Caki2 (cell line): ENCODE data around the gene NFIX. TPM values are rescaled to one million over a fixed set of nuclear protein-coding genes. Genes with fewer than 3 reads are reported as not detected.
"Not testable (repeated sequence)": the region's sequence is repeated elsewhere in the genome, so short reads cannot be mapped to it uniquely, and the experiment has no call there.

ENCODE experiments used
- DNase-seq: peaks from one replicate; pipeline ENCODE4 v3.0.0-alpha.2; 2015; ENCODE audit warnings: low read depth
- in situ Hi-C: cut with HindIII; loops from 2 replicates; pipeline ENCODE4 v1.10.0; 2016; ENCODE audit warnings: low sequenced_read_pairs, low pct_unique_long_range_greater_than_20kb, mixed read lengths
- total RNA-seq: library from RNA; depleted of rRNA; stranded (reverse); fragments of >200 nt; shearing (Covaris generic); gene quantifications from 2 replicates; pipeline ENCODE4 v1.2.3, GENCODE V29; 2014; ENCODE audit warnings: low replicate concordance

Gene NFIX
- total RNA-seq, 1 experiment from 2014 or later, result 1.2 TPM

DNA sequence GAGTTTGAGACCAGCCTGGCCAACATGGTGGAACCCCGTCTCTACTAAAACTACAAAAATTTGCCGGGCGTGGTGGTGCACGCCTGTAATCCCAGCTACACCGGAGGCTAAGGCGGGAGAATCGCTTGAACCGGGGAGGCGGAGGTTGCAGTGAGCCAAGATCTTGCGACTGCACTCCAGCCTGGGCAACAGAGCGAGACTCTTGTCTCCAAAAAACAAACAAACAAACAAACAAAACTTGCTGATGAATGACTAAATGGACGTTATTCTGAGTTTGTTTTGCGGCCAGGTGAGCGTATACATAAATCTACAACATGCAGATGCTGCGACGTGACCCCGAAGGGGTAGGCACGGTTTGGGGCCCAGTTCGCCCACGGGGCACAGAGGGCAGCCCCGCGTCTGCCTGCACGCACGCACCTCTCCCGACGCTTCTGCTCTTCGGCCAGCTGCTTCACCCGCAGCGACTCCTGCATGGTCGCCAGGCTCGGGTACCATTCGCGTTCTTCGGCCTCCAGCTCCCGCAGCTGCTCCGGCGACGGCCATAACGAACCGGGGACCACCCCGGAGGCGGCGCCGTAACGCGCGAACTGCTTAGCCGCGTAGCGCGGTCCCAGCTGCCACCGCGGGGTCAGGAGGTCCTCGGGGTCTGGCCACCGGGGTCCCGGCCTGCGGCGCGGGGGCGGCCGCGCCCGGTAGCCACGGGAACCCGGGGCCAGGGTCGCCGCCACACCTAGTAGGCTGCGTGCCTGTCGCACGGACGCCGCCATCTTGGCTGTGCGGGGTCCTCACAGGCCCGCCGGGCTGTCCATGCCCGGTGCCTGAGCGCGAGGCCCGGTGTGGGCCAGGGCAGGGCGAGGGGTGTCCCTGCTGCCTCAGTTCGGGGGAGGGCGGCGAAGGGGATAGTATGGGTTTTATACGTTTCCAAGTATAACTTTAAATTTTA, 38.6 kb upstream of the NFIX start, which contains the start of gene GADD45GIP1:
TSS of gene GADD45GIP1 (minus strand) at position 778 of the 943 bp plus-strand sequence. CDS start at position 767, 11 bp downstream.
- DNase-seq, result peak; percentile 81
- in situ Hi-C loops, result no loop called here

DNA sequence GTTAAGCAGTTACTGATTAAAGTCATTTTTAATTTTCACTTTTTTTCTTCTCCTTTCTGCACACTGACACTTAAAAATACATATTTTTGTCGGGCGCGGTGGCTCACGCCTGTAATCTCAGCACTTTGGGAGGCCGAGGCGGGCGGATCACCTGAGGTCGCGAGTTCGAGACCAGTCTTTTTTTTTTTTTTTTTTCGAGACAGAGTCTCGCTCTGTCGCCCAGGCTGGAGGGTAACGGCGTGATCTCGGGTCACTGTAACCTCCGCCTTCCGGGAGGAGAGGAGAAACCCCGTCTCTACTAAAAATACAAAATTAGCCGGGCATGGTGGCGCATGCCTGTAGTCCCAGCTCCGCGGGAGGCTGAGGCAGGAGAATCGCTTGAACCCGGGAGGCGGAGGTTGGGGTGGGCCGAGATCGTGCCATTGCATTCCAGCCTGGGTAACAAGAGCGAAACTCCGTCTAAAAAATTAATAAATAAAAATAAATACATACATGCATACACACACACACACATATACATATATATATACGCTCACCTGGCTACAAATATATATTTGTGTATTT, 37.8 kb upstream of the NFIX start:
- in situ Hi-C loops, DNase-seq: not testable (repeated sequence)

DNA sequence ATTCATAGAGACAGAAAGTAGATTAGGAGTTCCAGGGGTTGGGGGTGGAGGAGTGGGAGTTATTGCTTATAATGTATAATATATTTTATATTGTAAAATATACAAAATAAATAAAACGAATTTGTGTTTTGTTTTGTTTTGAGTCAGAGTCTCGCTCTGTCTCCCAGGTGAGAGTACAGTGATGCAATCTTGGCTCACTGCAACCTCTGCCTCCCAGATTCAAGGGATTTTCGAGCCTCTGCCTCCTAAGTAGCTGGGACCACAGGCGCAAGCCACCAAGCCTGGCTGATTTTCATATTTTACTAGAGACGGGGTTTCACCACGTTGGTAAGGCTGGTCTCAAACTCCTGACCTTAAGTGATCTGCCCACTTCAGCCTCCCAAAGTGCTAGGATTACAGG, 35.8 kb upstream of the NFIX start:
- in situ Hi-C loops, result no loop called here
- no peak for DNase-seq

DNA sequence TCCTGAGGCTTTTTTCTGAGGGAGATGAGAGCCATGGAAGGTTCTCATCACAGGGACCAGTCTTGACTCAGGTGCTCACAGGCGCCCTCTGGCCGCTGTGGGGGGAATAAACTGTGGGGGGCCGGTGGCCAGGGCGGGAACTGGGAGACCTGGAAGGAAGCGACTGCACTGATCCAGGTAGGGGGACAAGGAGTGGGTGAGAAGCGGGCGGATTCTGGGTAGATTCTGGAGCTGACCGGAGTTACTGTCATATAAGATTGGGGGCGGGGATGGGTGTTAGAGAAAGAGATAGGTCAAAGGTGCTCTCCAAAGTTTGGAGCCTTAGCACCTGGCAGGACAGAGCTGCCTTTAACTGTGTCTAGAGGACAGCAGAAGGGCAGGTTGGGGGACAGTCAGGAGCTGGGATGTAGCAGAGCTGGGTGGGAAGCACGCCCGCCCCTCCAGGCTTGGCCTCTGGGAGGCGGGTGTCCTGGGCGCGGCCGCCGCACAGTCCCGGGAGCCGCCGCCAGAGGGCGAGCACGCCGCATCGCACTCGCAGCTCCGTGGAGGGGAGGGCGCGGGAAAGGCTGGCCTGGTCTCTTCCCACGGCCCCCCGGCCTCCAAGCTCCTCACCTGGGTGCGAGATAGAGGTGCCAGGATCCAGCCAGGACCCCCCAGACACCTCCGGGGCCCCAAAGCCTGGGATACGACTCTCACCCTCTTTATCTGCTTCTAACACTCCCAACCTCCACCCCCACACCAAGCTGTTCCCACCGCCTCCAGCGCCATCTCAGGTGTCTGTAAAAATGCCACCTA, 30.1 kb upstream of the NFIX start:
- in situ Hi-C loops, result no loop called here
- peak; percentile 83 for DNase-seq

DNA sequence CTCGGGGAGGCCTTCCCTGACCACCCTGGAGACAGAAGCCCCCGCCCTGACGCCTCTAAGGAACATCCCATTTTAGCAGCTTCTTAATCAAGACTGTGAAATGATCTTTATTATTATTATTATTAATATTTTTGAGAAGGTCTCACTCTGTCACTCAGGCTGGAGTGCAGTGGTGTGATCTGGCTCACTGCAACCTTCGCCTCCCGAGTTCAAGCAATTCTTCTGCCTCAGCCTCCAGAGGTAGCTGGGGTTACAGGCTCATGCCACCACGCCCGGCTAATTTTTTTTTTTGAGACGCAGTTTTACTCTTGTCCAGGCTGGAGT, 29.5 kb upstream of the NFIX start:
- in situ Hi-C loops, result no loop called here
- no peak for DNase-seq

DNA sequence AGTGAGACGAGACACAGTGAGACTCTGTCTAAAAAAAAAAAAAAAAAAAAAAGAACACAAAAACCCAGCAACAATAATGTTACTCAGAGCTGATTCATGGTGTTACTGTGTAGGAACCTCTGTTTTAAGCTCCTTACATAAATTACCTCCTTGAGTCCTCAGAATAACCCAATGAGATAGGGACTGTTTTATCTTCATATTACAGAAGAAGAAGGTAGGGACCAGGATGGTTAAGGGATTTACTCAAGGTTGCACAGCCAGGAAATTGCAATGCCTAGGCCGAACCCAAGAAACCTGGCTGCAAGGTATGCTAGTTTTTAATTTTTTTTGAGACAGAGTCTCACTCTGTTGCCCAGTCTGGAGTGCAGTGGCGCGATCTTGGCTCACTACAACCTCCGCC, 27.4 kb upstream of the NFIX start:
- DNase-seq, result no peak
- in situ Hi-C loops, result no loop called here

DNA sequence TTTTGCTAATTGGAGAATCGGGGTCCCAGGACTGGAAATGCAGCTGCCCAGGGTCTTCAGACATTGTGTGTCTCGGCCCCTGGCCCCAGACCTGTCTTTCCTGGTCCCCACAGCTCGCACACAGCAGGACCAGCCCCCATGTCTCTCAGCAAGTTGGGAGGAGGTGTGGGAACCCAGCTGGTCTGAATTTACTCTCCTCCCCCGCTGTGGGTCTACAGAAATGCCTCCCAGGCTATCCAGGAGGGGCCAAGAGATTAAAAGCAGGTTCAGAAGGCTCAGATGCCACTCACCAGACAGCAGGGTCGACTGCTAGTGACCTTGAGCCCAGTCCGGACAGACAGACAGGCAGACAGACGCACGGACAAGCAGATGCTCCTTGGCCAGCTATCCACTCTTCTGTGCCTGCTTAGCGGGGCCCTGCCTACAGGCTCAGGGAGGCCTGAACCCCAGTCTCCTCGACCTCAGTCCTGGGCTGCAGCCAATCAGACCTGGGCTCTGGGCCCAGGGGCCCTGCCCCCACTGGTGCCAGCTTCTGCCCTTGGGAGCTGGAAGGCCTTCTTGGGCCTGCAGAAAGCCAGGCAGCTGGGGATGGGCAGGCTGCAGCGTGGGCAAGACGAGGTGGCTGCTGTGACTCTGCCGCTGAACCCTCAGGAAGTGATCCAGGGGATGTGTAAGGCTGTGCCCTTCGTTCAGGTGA, 25.8 kb upstream of the NFIX start, which contains the start of gene DAND5:
TSS of gene DAND5 (plus strand) at position 285 of the 697 bp plus-strand sequence. CDS start at position 370, 85 bp downstream.
- no peak for DNase-seq
- in situ Hi-C loops, result no loop called here

DNA sequence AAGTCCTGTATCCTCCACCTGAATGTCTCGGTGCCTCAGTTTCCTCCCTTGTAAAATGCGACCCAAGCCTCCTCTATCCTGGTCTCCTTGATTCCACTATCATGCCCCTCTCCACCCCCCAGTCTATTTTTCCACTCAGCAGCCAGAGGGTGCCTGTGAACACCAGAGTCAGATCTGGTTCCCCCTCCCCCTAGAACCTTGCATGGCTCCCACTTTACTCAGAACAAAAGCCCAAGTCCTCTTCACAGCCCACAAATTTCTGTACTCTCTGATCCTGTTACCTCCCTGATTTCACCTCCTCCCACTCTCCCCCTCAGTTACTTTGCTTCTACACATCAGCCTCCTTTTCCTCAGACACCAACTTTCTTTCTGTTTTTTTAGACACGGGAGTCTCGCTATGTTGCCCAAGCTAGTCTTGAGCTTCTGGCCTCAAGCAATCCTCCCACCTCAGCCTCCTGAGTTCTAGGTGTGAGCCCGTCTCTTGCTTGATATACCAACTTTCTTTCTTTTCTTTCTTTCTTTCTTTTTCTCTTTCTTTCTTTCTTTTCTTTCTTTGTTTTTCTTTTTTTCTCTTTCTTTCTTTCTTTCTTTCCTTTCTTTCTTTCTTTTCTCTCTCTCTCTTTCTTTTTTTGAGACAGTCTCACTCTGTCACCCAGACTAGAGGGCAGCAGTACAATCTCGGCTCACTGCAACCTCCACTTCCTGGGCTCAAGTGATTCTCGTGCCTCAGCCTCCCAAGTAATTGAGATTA, 25.0 kb upstream of the NFIX start:
- DNase-seq, result no peak
- in situ Hi-C loops, result no loop called here

DNA sequence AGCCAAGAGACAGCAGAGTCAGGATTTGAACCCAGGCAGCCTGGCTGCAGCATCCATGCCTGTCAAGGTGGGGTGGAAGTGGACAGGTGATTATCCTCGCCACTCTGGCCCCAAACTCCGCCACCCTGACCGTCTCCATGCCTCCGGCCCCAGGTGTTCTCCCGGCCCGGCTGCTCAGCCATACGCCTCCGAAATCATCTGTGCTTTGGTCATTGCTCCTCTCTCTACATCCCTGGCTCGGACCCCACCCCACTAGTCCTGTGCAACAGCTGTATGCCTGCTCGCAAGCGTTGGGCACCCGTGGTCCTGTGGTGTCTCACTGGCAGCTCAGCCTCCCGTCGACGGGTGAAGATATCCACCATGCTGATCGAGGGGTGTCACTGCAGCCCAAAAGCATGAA, 22.0 kb upstream of the NFIX start:
- in situ Hi-C loops, result no loop called here
- DNase-seq, result no peak

DNA sequence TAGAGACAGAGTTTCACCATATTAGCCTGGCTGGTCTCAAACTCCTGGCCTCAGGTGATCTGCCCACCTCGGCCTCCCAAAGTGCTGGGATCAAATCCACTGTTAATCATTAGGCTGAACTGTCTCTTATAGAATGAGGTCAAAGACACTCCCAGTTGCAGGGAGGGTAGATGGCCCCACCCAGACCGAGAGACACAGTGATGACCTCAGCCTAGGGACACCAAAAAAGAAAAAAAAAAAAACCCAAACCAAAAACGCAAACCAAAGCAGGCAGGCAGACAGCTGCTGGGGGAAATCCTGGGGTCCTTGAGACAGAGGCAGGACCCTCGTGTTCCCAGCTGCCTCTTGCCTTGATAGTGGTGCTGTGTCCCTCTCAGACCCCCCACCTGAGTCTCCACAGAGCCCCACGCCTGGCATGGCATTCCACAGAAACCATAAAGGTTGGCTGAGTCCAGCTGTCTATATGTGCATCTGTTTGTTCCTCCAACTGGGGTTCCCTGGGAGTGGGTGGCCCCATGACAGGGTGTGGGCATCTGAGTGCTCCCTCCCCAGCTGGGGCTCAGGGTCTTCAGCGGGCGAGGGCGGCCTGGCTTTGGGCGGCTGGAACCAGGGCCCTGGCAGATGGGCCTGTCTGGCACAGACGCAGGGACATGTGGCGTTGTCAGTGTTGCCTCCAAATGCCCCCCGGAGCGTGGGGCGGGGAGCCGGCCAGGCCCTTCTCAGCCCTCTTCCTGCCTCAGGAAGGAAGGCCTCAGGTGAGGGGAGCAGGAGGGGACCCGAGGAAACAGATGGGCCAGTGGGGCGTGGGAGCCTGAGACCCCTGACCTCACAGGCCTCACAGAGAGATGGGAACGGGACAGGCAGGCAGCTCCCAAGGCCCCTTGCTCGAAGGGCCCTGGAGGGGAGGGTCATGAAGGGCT, 20.7 kb upstream of the NFIX start:
- DNase-seq, result no peak
- in situ Hi-C loops, result no loop called here

DNA sequence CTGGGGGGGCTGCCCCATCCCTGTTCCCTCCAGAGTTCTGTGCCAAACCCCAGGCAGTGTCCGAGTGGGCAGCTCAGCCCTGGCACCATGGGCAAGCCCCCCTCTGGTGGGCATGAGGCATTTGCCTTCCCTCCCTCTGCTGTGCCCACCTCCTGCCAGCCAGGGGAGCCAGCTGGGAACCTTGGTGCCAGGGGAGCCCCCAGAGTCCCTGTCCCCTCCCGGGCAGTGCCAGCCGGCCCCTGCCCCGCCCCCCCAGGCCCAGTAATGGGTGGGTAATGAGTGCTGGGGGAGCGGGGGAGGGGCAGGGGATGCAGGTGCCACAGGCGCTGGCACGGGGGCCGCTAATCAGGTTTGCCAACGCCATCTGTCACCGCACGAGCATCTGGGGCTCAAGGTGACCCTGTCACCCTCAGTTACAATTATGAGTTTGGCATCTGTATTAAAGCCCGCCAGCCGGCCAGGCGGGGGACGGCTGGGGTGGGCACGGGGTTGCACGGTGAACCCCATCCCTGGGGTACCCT, 20.0 kb upstream of the NFIX start:
- in situ Hi-C loops, result no loop called here
- DNase-seq, result no peak

DNA sequence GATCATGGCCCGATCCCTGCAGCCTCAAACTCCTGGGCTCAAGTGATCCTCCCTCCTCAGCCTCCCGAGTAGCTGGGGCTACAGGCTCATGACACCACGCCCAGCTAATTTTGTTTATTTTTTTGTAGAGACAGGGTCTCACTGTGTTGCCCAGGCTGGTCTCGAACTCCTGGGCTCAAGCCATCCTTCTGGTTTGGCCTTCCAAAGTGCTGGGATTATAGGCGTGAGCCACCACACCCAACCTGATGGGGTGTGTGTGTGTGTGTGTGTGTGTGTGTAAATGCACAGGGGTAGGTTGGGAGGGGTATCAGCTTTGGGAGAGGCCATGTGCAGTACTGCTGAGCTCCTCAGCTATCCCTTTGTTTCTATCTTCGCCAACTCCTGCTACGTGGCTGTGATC, 19.2 kb upstream of the NFIX start:
- DNase-seq, in situ Hi-C loops: not testable (repeated sequence)

DNA sequence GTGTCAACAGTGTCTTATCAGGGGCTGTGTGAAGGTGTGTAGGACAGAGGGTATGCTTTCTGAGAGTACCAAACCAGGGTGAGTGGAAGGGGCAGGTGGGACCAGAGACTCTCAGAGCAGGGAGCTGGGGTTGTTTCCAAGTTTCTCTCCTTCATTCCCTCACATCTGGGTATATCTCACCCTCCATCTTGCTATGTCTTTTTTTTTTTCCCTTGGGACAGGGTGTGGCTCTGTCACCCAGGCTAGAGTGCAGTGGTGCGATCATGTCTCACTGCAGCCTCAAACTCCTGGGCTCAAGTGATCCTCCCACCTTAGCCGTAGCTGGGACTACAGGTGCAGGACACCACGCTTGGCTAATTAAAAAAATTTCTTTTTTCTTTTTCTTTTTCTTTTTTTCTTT, 15.3 kb upstream of the NFIX start:
- DNase-seq, result no peak
- in situ Hi-C loops, result no loop called here

DNA sequence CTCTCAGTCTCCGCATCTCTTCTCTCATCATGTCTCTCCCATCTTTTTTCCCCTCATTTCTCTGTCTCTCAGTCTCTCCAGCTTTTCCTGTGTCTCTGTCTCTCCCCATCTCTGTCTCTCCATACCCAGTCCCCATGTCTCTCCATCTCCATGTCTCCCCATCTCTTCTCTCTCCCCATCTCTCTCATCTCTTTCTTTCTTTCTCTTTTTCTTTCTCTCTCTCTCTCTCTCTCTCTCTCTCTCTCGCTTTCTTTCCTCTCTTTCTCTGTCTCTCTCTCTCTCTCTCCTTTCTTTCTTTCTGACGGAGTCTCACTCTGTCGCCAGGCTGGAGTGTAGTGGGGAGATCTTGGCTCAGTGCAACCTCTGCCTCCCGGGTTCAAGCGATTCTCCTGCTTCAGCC, 12.6 kb upstream of the NFIX start:
- DNase-seq, result no peak
- in situ Hi-C loops, result no loop called here

DNA sequence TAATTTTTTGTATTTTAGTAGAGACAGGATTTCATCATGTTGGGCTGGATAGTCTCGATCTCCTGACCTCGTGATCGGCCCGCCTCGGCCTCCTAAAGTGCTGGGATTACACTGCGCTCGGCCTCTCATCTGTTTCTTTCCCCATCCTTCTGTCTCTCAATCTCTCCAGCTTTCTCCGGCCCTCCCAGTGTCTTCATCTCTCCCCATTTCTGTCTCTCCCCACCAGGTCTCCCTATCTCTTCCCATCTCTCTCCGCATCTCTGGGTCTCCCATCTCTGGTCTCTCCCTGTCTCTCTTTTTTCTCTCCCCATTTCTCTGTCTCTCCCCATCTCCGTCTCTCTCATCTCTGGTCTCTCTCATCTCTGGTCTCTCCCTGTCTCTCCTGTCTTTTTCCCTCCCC, 12.2 kb upstream of the NFIX start:
- no peak for DNase-seq
- in situ Hi-C loops, result no loop called here

DNA sequence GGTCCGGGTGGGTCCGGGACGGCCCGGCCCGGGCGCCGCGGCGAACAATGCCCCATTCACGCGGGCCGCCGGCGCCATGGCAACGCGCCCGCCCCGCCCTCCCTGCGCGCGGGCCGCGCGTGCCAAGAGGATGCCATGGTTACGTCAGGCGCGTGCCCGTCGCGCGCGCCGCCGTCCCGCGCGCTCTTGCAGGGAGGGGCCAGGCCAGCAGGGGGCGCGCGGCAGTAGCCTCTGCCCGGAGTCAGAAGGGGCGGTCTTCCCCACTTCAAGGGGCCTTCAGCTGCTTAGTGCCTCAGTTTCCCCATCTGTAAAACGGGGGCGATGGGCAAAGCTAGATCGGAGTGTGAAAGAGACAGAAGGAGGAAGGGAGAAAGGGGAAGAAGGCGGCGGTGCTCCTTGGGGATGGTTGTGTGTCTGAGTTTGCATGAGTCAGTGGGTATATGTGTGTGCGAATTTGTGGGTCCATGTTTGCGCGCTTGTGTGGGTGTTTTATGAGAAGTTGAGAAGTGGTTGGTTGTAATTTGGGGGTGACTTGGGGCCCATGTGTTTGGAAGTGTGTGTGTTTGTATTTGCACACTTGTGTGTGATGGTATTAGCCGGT, 11.6 kb upstream of the NFIX start:
- DNase-seq, result peak; percentile 82
- in situ Hi-C loops, result no loop called here
